CD14-positive monocyte (primary cell): ENCODE results near the gene FARP1. TPM values are rescaled to one million over a fixed set of nuclear protein-coding genes. Genes with fewer than 3 reads are reported as not detected.

Experiments
- DNase-seq, 3 donors: peaks; one replicate each; pipeline ENCODE4 v3.0.0-alpha.2; 2011 to 2022
- H2AFZ ChIP-seq: 2 replicates; pipeline ENCODE4 v1.6.0; 2012; ENCODE audit warnings: mild to moderate bottlenecking, low read depth, low read length, inconsistent platforms; ENCODE audit not compliant: insufficient read depth, poor library complexity, severe bottlenecking
- H3K27ac ChIP-seq, 2 donors: 1 replicate in 1 of 2; 2 replicates in 1 of 2; pipeline ENCODE4 v1.5.1; 2012 to 2013; ENCODE audit warnings: low read length in 2 of 2, control low read depth in 1 of 2, inconsistent platforms in 1 of 2, low read depth in 1 of 2, mild to moderate bottlenecking in 1 of 2
- H3K27me3 ChIP-seq, 2 donors: one replicate each; pipeline versions ENCODE4 v1.6.0 to v1.6.1; 2011 to 2013; ENCODE audit warnings: low read length in 2 of 2; ENCODE audit not compliant: control insufficient read depth in 2 of 2, insufficient read depth in 2 of 2
- H3K36me3 ChIP-seq, 2 donors: replicated peaks in 1 of 2; 1 replicate in 1 of 2; 2 replicates in 1 of 2; pipeline versions ENCODE4 v1.5.1 to v1.6.1; 2012 to 2013; ENCODE audit warnings: low read length in 2 of 2, control low read depth in 1 of 2, inconsistent platforms in 1 of 2, mild to moderate bottlenecking in 1 of 2; ENCODE audit not compliant: insufficient read depth in 2 of 2, control insufficient read depth in 1 of 2
- H3K4me1 ChIP-seq, 2 donors: 1 replicate in 1 of 2; 2 replicates in 1 of 2; pipeline versions ENCODE4 v1.5.1 to v1.6.1; 2012 to 2013; ENCODE audit warnings: low read length in 2 of 2, control low read depth in 1 of 2, inconsistent platforms in 1 of 2, mild to moderate bottlenecking in 1 of 2, moderate library complexity in 1 of 2; ENCODE audit not compliant: insufficient read depth in 2 of 2, control insufficient read depth in 1 of 2
- H3K4me2 ChIP-seq: replicated peaks from 2 replicates; pipeline ENCODE3; 2012; ENCODE audit warnings: low read length, moderate library complexity, mild to moderate bottlenecking; ENCODE audit not compliant: poor library complexity, severe bottlenecking; ENCODE audit errors: extremely low read depth
- H3K4me3 ChIP-seq, 3 experiments: fragments of 200-600 bp in 1 of 3; sonication (generic) in 1 of 3; replicated peaks in 1 of 3; 1 replicate in 2 of 3; 2 replicates in 1 of 3; pipeline ENCODE4 v1.5.1; 2011 to 2013; ENCODE audit warnings: low read length in 3 of 3, mild to moderate bottlenecking in 3 of 3, control low read depth in 2 of 3, low read depth in 2 of 3, inconsistent platforms in 1 of 3, moderate library complexity in 1 of 3
- H3K79me2 ChIP-seq: 2 replicates; pipeline ENCODE4 v1.6.0; 2012; ENCODE audit warnings: mild to moderate bottlenecking, control low read depth, inconsistent platforms, low read length, moderate library complexity; ENCODE audit not compliant: insufficient read depth
- H3K9ac ChIP-seq: 2 replicates; pipeline ENCODE4 v1.6.0; 2017; ENCODE audit warnings: low read length, mild to moderate bottlenecking; ENCODE audit not compliant: insufficient read depth, poor library complexity, severe bottlenecking
- H3K9me3 ChIP-seq, 2 donors: replicated peaks in 1 of 2; 1 replicate in 1 of 2; 2 replicates in 1 of 2; pipeline versions ENCODE4 v1.5.1 to v1.6.1; 2012 to 2013; ENCODE audit warnings: low read length in 2 of 2, control low read depth in 1 of 2; ENCODE audit not compliant: control insufficient read depth in 1 of 2, insufficient read depth in 1 of 2
- H4K20me1 ChIP-seq: 2 replicates; pipeline ENCODE4 v1.6.0; 2012; ENCODE audit warnings: mild to moderate bottlenecking, low read length, control low read depth, moderate library complexity; ENCODE audit not compliant: insufficient read depth
- H3K27ac Mint-ChIP-seq, 7 donors: one replicate each; pipeline ENCODE4 v1.8.0; 2020; ENCODE audit warnings: mild to moderate bottlenecking in 7 of 7, mixed read lengths in 7 of 7, moderate library complexity in 6 of 7, inconsistent platforms in 2 of 7
- H3K27me3 Mint-ChIP-seq, 3 donors: one replicate each; pipeline ENCODE4 v1.8.0; 2021 to 2022; ENCODE audit warnings: low read depth in 3 of 3, mild to moderate bottlenecking in 3 of 3, mixed read lengths in 3 of 3, moderate library complexity in 3 of 3, inconsistent platforms in 1 of 3
- H3K36me3 Mint-ChIP-seq, 2 donors: one replicate each; pipeline ENCODE4 v1.8.0; 2020; ENCODE audit warnings: mixed read lengths in 2 of 2, inconsistent platforms in 1 of 2, mild to moderate bottlenecking in 1 of 2
- H3K4me1 Mint-ChIP-seq: one replicate; pipeline ENCODE4 v1.8.0; 2020; ENCODE audit warnings: mild to moderate bottlenecking, mixed read lengths
- H3K4me3 Mint-ChIP-seq, 2 donors: one replicate each; pipeline ENCODE4 v1.8.0; 2020; ENCODE audit warnings: mild to moderate bottlenecking in 2 of 2, mixed read lengths in 2 of 2, moderate library complexity in 1 of 2
- H3K9me3 Mint-ChIP-seq, 7 donors: one replicate each; pipeline ENCODE4 v1.8.0; 2020 to 2022; ENCODE audit warnings: mixed read lengths in 7 of 7, mild to moderate bottlenecking in 6 of 7, moderate library complexity in 6 of 7, inconsistent platforms in 2 of 7
- CTCF ChIP-seq: fragments of 200-600 bp; IDR thresholded peaks from one replicate; pipeline ENCODE4 v1.8.0; 2022; ENCODE audit warnings: antibody characterized with exemption, mild to moderate bottlenecking
- WGBS: methylation state at CpG from one replicate; pipeline ENCODE4 v1.1.5; 2013; ENCODE audit warnings: missing lambda C conversion rate; ENCODE audit not compliant: insufficient coverage; 5-methylcytosine and 5-hydroxymethylcytosine counted together
- intact Hi-C, 2 donors: fragments of 100-400 bp; cut with micrococcal nuclease; formaldehyde crosslinking; loops; one replicate each; pipeline versions ENCODE4 v1.15.0 to v1.15.1; 2023
- polyA plus RNA-seq, 3 donors: library from polyadenylated mRNA; depleted of rRNA in 1 of 3; unstranded in 2 of 3; stranded (reverse) in 1 of 3; fragments of 300-500 nt in 2 of 3; fragments of >200 nt in 1 of 3; fragmentation: Illumina TruSeq in 2 of 3; gene quantifications; 1 replicate in 2 of 3; 2 replicates in 1 of 3; pipeline ENCODE4 v1.2.3, GENCODE V29; 2012 to 2021

Gene FARP1
- polyA plus RNA-seq, 3 donors: 0.01 to 0.16 (median 0.12) TPM

GRCh38 chr13:98371516-98372023 is 228.7 kb downstream of the FARP1 start:
- H3K27ac Mint-ChIP-seq: no peak overlapping the region
- Histone ChIP-seq H3K36me3 (no peaks in the 10 kb centered on the region), H3K79me2 (no peaks in the 10 kb centered on the region), H3K4me3 (no peak overlapping the region), H3K27me3 (no peaks in the 10 kb centered on the region), H3K4me1 (no peaks in the 10 kb centered on the region), H3K4me2 (no peak overlapping the region), H3K27ac (no peak overlapping the region), H4K20me1 (no peaks in the 10 kb centered on the region), H3K9ac (no peak overlapping the region), H3K9me3 (no peaks in the 10 kb centered on the region), H2AFZ (no peak overlapping the region)
- H3K4me3 Mint-ChIP-seq: no peak overlapping the region
- intact Hi-C loops: no loop called here
- H3K36me3 Mint-ChIP-seq: no peaks in the 10 kb centered on the region
- H3K27me3 Mint-ChIP-seq: peaks cover 3% of the 10 kb centered on the region in 3 donors
- no peak for DNase-seq
- 96% methylated on average over 3 of the region's 5 CpGs for WGBS
- H3K4me1 Mint-ChIP-seq: no peaks in the 10 kb centered on the region
- peaks cover 2 to 16% (median 9%) of the 10 kb centered on the region in 7 donors for H3K9me3 Mint-ChIP-seq
- TF ChIP-seq CTCF: no peak

GRCh38 chr13:98372876-98373275 is 230.0 kb downstream of the FARP1 start:
- no peaks in the 10 kb centered on the region for H3K36me3 ChIP-seq
- no peak for DNase-seq
- H2AFZ ChIP-seq: no peak overlapping the region
- Mint-ChIP-seq H3K36me3 (no peaks in the 10 kb centered on the region), H3K4me3 (no peak overlapping the region), H3K9me3 (peaks cover 2 to 19% (median 10%) of the 10 kb centered on the region in 7 donors), H3K27me3 (peaks cover 1 to 3% (median 3%) of the 10 kb centered on the region in 3 donors), H3K27ac (no peak overlapping the region), H3K4me1 (no peaks in the 10 kb centered on the region)
- no peaks in the 10 kb centered on the region for H3K27me3 ChIP-seq
- H4K20me1 ChIP-seq: no peaks in the 10 kb centered on the region
- H3K4me1 ChIP-seq: no peaks in the 10 kb centered on the region
- H3K27ac ChIP-seq: no peak overlapping the region
- H3K79me2 ChIP-seq: no peaks in the 10 kb centered on the region
- no peak overlapping the region for H3K9ac ChIP-seq
- H3K4me2 ChIP-seq: no peak overlapping the region
- TF ChIP-seq CTCF: no peak
- 87% methylated on average over 7 of the region's 8 CpGs for WGBS
- H3K9me3 ChIP-seq: no peaks in the 10 kb centered on the region
- no peak overlapping the region for H3K4me3 ChIP-seq
- intact Hi-C loops: no loop called here
